Glomerular endothelial cell (primary cell): Measurements from ENCODE around the gene NHERF2. TPM values are rescaled to one million over a fixed set of nuclear protein-coding genes. Genes with fewer than 3 reads are reported as not detected.

Experiments used
- DNase-seq: peaks from one replicate; pipeline ENCODE4 v3.0.0-alpha.2; 2011; ENCODE audit warnings: low read depth, low spot score; ENCODE audit errors: extremely low read depth
- total RNA-seq: library from RNA; depleted of rRNA; stranded (reverse); fragments of >200 nt; gene quantifications from 2 replicates; pipeline ENCODE4 v1.2.3, GENCODE V29; 2015

NHERF2 gene
- total RNA-seq = 49.5 and 94.2 TPM in 2 replicates

- no peak for DNase-seq
Observed at GRCh38 chr16:2026461-2027023, at the start of gene NHERF2. TSS of gene NHERF2 (plus strand) at chr16:2026902. CDS start at chr16:2027006, 104 bp downstream.

- DNase-seq = no peak
Observed at GRCh38 chr16:1976951-1977874, 49.5 kb upstream of the NHERF2 start.

- no peak for DNase-seq
Observed at GRCh38 chr16:1977875-1978268, 48.8 kb upstream of the NHERF2 start.

- no peak for DNase-seq
Observed at GRCh38 chr16:1978476-1979120, 48.1 kb upstream of the NHERF2 start.

- DNase-seq = no peak
Observed at GRCh38 chr16:1979271-1980029, 47.3 kb upstream of the NHERF2 start.

DNA sequence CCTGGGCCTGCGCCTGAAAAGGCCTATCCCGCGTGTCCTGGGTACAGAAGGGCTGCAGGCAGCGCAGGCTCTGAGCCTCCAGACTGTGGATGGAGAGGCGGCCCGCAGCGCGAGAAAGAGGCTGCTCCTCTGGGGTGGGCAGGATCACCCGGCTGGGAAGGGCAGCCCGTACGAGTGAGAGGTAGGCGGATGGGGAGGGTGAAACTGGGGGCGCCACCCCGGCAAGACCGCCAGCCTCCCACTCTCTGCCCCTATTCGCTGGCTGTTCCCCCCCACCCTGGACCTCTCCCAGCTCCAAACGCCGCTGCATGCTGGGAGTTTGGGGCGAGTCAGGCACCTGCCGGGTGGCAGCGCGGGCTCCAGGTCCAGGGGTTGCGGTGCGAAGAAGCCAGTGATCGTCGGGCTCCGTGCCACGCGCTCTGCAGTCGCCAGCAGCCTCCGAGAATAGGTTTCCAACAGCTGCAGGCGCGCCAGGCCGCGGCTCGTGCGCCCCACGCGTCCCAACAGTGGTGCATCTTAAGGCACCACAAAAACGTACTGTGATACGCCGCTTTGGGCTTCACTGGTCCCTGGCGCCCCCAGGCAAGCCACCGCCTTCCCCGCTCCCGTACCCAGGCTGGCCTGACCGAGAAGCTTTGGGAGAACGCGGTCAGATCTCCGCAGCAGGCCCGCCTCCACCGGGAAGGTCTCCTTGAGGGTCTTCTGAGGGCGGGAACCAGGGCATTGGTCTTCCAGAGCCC is 46.5 kb upstream of the NHERF2 start:
- DNase-seq = no peak

DNA sequence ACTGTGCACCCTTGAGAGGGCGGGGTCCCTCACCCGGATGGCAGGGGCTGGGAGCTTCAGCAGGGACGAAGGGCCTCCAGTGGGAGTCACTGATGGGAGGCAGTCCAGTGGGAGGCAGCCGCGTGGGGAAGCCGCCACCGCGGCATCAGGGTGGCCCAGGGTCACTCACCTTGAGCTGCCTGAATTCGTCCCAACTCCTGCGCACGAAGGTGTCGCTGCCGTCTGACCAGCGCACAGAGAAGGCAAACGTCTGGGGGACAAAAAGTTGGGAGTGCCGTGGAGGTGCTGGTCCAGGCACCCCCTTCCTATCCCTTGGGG is 46.0 kb upstream of the NHERF2 start:
- no peak for DNase-seq

GRCh38 chr16:1981398-1981836 is 45.3 kb upstream of the NHERF2 start, which contains the start of gene NOXO1:
TSS of gene NOXO1 (minus strand) at chr16:1981469. CDS start at chr16:1981179, 290 bp downstream.
- no peak for DNase-seq

- no peak for DNase-seq
Observed at GRCh38 chr16:1982013-1982433, 44.7 kb upstream of the NHERF2 start.

GRCh38 chr16:1982991-1983543 is 43.6 kb upstream of the NHERF2 start:
- DNase-seq = no peak

- no peak for DNase-seq
Observed at GRCh38 chr16:1983544-1984346, 43.0 kb upstream of the NHERF2 start, which contains the start of gene GFER. TSS of gene GFER (plus strand) at chr16:1984193. CDS start at chr16:1984219, 26 bp downstream.

- DNase-seq = no peak
Observed at GRCh38 chr16:1984347-1985225, 42.1 kb upstream of the NHERF2 start.

DNA sequence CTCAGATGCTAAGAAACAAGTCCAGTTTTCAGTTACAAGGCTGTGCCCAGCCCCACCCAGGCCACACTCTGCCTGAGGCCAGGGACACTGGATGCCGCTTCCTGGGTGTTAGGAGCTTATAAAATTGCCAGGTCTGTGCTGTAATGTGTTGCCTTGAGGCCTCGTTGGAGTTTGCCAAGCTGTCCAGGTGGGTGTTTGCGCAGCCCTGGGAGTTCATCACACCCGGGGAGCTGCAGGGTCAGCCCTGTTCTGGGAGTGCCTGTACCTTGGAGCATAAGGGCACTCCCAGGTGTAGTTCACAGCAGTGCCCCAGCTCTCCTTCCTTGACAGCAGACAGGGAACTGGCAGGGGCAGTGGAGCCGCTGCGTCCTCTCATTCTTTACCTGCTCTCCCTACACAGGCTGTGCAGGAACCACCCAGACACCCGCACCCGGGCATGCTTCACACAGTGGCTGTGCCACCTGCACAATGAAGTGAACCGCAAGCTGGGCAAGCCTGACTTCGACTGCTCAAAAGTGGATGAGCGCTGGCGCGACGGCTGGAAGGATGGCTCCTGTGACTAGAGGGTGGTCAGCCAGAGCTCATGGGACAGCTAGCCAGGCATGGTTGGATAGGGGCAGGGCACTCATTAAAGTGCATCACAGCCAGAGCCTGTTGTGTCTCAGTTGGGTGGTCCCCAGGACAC is 41.1 kb upstream of the NHERF2 start:
- DNase-seq = no peak

DNA sequence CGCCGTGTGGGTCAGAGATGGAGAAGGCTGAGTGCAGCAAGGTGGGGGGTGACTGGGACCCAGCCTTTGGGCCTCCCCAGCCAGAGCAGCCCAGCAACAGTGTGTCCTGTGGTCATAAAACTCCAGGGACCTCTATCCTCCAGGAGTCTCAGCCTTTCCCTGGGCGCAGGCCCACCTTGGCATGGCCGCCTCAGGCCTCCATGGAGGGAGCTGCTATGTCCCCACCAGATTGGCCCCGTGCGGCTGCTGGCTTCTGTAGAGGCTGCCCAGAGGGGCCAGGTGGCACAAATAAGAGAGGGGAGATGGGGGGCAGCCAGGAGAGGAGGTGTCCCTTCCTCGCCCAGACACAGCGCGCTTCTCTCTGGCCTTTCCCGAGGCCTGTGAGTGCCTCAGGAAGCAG is 39.5 kb upstream of the NHERF2 start:
- no peak for DNase-seq

GRCh38 chr16:1989209-1990100 is 37.2 kb upstream of the NHERF2 start, which contains the start of gene SYNGR3:
TSS of gene SYNGR3 (plus strand) at chr16:1989970. CDS start at chr16:1990103, 133 bp downstream.
- DNase-seq = no peak

DNA sequence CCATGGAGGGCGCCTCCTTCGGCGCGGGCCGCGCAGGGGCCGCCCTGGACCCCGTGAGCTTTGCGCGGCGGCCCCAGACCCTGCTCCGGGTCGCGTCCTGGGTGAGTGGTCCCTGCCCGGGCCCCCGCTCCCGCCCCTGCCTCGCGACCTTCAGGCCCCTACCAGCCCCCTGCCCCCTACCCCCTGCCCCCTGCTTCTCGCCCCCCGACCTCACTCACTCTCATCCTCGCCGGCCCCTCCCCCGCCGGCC is 36.7 kb upstream of the NHERF2 start:
- DNase-seq = no peak
